GM04504 (cell line): ENCODE measurements around the gene C1QB.
"Not testable (repeated sequence)": the region's sequence is repeated elsewhere in the genome, so short reads cannot be mapped to it uniquely, and the experiment has no call there.

Experiments used
- DNase-seq: peaks from one replicate; pipeline ENCODE4 v3.0.0-alpha.2; 2012; ENCODE audit warnings: low read depth

The C1QB gene

GRCh38 chr1:22662986-22663408, 10.0 kb downstream of the C1QB start:
- no peak for DNase-seq

GRCh38 chr1:22665752-22666151, 12.7 kb downstream of the C1QB start:
- DNase-seq = peak; percentile 3

DNA sequence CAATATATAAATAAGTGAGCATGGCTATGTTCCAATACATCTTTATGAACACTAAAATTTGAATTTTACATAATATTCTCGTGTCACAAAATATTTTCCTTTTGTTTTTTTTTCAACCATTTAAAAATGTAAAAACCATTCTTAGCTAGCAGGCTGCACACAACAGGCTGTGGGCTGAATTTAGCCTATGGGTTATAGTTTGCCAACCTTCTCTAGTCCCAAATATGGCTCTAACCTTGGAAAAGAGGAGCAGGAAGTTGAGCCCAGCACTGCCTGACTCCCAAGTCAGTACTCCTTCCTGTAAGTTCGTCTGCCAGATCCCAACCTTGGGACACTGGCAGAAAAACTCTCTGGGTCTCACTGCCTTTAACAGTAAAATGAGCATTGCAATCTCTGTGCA, 13.4 kb downstream of the C1QB start:
- no peak for DNase-seq

DNA sequence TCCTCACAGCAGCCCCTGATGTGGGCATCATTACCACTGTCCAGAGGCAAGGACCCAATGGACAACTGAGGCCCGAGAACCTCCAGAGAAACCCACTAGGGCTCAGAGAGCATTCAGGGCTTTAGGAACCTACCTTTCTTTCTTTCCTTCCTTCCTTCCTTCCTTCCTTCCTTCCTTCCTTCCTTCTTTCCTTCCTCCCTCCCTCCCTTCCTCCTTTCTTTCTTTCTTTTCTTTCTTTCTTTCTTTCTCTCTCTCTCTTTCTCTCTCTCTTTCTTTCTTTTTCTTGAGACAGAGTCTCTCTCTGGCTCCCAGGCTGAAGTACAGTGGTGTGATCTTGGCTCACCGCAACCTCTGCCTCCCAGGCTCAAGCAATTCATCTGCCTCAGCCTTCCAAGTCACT, 15.8 kb downstream of the C1QB start:
- not testable (repeated sequence) for DNase-seq

DNA sequence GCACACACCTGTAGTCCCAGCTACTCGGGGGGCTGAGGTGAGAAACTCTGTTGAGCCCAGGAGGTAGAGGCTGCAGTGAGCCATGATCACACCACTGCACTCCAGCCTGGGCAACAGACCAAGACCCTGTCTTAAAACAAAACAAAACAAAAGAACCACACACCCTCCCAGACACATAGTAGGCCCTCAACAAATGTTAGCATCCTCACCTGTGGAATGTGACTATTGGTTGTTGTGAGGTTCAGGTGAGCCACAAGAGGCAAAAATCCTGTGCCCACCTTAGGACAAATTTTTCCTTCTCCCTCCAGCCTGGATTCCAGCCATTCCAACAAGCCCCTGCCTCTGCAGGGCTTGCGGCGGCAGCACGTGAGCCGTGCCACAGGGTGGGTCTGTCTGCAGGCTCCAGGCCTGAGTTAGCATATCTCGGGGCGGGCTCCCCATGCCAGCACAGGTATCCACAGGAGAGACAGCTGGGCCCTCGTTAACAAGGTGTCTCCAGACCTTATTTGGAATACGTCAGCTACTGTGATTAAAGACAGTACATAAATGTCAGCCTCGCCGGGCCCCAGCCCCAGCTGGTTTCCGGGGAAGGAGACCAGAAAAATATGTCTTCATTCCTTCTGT, 17.4 kb downstream of the C1QB start:
- DNase-seq = no peak

DNA sequence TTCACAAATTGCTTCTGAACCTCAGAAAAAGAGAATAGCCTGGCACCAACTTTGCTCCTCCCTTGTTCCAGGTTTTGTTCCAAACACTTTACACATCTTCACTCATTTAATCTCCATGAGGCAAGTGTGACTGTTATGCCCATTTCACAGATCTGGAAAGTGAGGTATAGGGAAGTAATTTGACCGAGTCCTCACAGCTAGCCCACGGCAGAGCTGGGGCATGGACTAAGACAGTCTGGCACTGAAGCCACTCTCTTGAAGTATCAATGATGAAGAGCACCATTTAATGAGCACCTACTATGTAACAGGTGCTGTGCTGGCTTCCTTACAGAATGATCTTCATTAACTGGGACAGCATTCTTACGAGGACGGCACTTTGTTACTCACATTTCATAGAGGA, 19.0 kb downstream of the C1QB start:
- DNase-seq = no peak

DNA sequence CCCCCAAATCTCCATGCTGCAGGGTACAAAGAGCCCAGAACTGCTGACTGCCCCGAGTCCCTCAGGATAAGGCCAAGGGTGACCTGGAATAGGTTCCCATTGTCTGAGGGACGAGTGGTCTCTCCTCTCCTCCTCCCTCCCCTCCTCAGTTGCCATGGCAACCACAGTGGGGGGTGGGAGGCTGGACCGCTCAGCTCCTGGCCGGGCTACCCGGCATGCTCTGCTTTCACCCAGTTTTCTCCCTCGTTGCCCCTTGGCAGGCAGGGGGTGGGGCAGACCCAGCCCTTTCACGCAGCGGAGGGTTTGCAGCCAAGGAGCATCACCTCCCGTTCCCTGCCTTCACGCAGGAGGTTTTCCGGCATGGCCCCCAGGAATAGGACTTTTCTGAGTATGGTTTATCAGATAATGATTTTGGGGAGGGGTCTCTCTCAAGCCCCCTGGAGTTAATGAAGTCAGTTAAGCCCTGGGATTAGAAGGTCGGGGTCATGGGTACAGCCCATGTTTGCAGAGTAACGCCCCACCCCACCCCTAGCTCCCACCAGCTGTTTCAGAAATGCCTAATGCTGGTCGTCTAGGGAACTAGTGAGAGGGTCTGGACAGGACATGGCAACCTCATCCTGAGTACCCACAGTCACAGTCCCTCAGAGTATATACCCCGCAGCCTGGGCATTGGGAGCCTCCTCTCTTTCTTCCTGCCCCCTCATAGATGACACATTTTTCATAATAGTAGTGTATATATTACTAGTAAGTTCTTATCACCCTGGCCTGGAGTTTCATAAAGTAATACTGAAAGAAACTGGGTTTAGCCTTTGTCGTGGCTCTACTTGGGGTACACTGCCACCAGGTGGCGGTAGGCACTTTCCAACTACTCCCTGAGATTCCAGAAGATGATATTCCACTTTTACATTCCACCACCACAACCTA, 20.7 kb downstream of the C1QB start:
- DNase-seq = peak; percentile 24

DNA sequence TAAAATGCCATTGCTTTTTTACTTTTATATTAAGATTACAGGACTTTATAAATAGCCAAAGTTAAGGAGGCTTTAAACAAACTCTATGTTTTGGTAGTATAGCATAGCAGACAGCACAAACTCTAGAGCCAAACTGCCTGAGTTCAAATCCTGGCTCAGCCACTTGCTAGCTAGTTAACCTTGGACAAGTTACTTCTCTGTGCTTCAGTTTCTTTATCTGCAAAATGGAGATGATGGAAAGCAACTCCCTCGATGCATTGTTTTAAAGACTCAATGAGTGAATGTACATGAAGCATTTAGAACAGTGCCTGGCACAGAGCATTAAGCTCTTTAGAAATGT, 21.3 kb downstream of the C1QB start:
- no peak for DNase-seq

- DNase-seq = not testable (repeated sequence)
Measured at GRCh38 chr1:22676151-22676550, 23.1 kb downstream of the C1QB start.

DNA sequence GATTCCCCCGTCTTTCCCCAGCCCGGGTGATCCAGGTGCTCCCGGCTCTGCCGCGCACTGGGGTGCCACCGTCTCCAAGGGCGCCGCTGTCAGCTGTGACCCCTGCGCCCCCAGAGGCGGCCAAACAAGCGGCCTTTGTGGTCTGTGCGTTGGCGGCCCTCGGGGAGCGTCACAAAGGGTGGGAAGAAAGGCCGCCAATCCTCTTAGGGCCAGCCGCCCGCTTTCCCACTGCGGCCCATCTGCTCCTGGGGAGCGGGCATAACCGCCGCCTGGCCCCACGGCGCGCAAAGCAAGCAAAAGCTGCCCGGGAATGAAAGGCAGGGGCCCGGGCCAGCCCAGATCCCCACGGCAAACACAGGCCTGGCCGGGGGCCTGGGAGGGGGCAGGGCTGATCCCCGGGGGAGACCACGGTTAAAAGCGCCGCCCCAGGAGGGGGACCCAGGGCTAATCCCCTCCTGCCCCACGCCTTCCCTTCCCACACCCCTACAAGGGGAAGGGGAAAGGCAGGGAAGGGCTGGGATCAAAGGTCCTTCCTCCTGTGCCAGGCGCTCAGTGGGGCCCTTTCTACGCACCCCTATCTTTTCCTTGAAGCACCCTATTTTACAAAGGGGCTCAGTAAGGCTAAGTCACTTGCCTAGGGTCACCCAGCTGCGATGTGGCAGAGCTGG, 24.0 kb downstream of the C1QB start:
- no peak for DNase-seq

DNA sequence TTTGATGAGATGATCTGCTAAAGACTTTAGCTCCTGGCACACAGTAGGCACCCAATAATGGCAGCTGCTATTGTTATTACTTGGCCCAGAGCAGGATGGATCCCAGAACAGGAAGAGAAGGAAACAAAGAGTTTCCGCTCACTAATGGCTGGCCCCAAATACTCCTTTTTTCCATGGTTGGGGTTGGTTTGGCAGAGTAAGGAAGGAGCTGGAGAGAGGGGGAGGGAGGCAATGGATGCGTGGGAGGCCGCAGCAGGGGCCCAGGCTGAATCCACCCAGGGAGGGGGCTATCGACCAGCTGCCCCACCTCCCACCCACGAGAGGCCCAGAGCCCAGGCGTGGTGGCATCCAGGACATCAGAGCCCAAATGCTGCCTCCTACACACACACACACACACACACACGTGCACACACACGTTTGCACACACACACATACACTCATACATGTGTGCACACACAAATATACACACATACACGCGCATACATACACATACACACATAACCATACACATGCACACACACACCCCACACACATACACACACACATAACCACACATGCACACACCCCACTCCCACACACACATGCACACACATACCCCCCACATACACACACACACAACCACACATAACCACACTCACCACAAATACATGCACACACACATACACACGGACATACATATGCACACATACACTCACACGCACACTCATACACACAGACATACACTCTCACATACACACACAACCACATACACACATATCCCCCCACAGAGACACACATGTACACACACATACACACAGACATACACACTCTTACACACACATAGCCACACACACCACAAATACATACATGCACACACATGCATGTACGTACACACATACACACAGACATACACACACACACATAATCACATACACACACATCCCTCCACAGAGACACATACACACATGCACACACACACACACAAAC, 25.2 kb downstream of the C1QB start:
- DNase-seq = no peak

- no peak for DNase-seq
Measured at GRCh38 chr1:22680726-22681125, 27.7 kb downstream of the C1QB start.

DNA sequence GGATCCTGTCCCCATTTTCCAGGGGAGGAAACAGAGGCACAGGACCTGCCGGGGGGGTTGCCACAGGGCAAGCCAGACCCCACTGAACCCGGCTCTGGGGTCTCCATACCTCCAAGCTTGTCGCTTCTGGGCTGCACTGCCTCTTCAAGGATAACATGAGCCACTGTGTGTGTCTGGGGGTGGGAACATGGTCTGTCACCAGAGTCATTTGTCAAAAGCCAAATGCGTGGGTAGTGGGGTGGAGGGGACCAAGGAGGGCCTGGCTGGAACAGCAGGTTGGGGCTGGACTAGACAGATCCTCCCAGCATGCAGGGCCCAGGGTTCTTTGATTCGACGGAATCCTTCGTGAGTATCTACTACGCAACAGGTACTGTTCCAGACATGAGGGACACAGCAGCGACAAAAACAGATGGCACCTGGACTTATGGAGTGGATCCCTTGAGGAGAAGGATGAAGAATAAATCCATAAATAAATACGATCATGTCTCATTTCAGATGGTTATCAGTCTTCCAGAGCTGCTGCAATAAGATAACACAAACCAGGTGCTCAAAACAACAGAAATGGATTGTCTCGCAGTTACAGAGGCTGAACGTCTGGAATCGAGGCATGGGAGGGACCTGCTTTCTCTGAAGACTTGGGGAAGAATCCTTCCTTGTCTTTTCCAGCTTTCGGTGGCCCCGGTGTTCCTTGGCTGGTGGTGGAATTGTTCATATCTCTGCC, 28.7 kb downstream of the C1QB start:
- DNase-seq = no peak

DNA sequence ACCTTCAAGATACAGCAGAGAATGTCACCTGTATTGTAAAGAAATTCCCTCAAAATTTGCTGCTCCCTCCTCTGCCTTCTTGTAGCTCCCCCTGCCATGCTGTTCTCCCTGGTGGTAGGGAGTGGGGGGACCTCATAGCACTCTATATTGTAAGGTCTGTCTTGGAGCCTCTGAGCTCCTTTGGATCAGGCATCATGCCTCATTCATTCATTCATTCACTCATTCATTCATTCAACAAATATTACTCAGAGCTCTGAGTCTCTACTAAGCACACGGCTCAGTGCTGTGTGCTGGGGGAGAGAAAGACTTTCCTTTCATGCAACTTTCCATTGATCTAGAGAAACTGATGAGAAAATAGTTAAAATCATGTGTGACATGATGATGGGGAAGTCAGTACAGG, 30.5 kb downstream of the C1QB start:
- no peak for DNase-seq

GRCh38 chr1:22685591-22686059, 32.6 kb downstream of the C1QB start:
- no peak for DNase-seq

GRCh38 chr1:22687191-22687590, 34.2 kb downstream of the C1QB start:
- no peak for DNase-seq

- DNase-seq = no peak
Measured at GRCh38 chr1:22688466-22688865, 35.4 kb downstream of the C1QB start.

DNA sequence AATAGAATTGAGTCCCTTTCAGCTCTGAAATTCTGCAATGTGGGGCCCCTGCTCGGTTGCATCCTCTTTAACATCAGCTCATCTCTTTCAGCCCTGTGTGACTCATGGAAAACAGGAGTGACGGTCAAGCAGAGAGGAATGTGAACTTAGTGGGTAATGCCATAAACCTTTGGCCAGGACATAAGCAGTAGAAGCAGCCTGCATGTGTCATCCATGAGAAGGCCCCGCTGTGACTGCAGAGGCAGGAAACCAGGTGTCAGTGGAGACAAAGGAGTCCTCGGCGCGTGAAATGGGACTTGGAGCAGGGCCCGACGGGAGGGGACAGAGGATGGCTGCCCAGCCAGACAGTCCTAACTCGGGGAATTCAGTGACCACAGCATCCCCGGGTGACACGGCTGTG, 36.5 kb downstream of the C1QB start:
- DNase-seq = peak; percentile 72

DNA sequence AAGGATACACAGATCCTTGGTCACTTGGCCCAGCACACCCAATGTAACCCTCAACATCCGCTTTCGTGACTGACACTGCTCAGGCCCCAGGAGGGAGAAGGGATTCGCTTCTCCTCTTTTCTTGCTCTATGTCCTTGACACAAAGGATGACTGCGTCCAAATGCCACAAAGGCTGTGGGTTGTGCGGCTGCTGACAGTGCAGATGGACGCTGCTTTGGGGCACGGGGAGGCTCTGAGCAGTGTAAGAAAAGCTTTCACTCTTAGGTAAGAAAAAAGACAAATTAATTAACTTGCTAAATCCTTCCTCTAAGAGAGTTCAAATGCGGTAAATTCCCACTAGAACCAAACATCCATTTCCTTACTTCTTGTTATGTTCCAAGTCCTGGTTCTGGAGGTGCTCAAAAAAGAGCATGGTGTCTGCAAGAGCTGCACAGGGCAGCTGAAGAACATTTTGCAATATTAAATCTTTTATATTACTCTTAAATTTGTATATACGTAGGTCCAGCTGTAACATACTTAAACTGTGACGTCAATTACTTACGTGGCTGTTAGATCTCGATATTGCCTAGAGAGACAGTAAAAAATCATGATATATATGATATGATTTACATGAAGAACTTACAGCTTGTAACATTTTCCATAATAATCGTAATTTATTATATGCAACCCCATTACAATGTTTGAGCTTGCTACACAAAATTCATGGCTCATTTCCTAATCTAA, 38.2 kb downstream of the C1QB start:
- no peak for DNase-seq

GRCh38 chr1:22694172-22694571, 41.1 kb downstream of the C1QB start:
- DNase-seq = no peak
